ENCODE data around the gene INO80C.

INO80C gene

GRCh38 chr18:35435401-35435800 is 62.4 kb downstream of the INO80C start:
- no peak for DNase-seq (ENCODE audit: insufficient read length, low spot score)
- no peak for FAIRE-seq

- FAIRE-seq (no peak), DNase-seq (ENCODE audit: insufficient read length, low spot score) (no peak)
Measured at GRCh38 chr18:35432565-35433001, 65.2 kb downstream of the INO80C start.

GRCh38 chr18:35431374-35431741 is 66.4 kb downstream of the INO80C start:
- DNase-seq (ENCODE audit: insufficient read length, low spot score): no peak
- no peak for FAIRE-seq

- DNase-seq (ENCODE audit: insufficient read length, low spot score): no peak
- FAIRE-seq: no peak
Measured at GRCh38 chr18:35430721-35431373, 66.9 kb downstream of the INO80C start.

GRCh38 chr18:35426786-35427185 is 71.0 kb downstream of the INO80C start:
- no peak for FAIRE-seq
- no peak for DNase-seq (ENCODE audit: insufficient read length, low spot score)

- FAIRE-seq (no peak), DNase-seq (ENCODE audit: insufficient read length, low spot score) (no peak)
Measured at GRCh38 chr18:35424356-35424755, 73.4 kb downstream of the INO80C start.

GRCh38 chr18:35422237-35422636 is 75.5 kb downstream of the INO80C start:
- FAIRE-seq: no peak
- no peak for DNase-seq (ENCODE audit: insufficient read length, low spot score)

- no peak for DNase-seq (ENCODE audit: insufficient read length, low spot score)
- FAIRE-seq: no peak
Measured at GRCh38 chr18:35418610-35419009, 79.2 kb downstream of the INO80C start.
